H1 (cell line): ENCODE results near the gene TMEM182. TPM values are rescaled to one million over a fixed set of nuclear protein-coding genes. Genes with fewer than 3 reads are reported as not detected.

Source experiments
- GABPA ChIP-seq: IDR thresholded peaks from 2 replicates; pipeline ENCODE4 v1.6.1; 2011; ENCODE audit warnings: mild to moderate bottlenecking, low read length, moderate library complexity, borderline replicate concordance; ENCODE audit not compliant: insufficient read depth
- RNF2 ChIP-seq: fragments of 200-900, 300-1000 bp; sonication (generic); IDR thresholded peaks from 2 replicates; pipeline ENCODE4 v1.7.1; 2016; ENCODE audit warnings: borderline replicate concordance, low read depth, mild to moderate bottlenecking, antibody characterized with exemption, low read length; ENCODE audit not compliant: poor library complexity, severe bottlenecking; ENCODE audit errors: missing control alignments
- polyA plus RNA-seq, 7 experiments: library from polyadenylated mRNA; depleted of rRNA in 3 of 7; stranded (reverse) in 5 of 7; unstranded in 2 of 7; fragments of >200 nt in 5 of 7; fragments of 200-250 nt in 2 of 7; gene quantifications; 1 replicate in 5 of 7; 2 replicates in 1 of 7; 4 replicates in 1 of 7; pipeline versions ENCODE4 v1.2.1 to v1.2.3, GENCODE V29; 2011 to 2013; ENCODE audit warnings: missing spikeins in 2 of 7, mixed read lengths in 2 of 7
- total RNA-seq: library from RNA; stranded (reverse); fragmentation: NEBNext Ultra II Directional; extraction: Animal tissue kit (Norgen Biotek cat#: 25700); gene quantifications from 2 replicates; pipeline ENCODE4 v1.2.1, GENCODE V29; 2021

The TMEM182 gene
- total and polyA plus RNA-seq, 2 of the 8 experiments (the other 6 are each of a cell fraction or from before 2014, with no cell fraction given) = 3.1 to 4.3 TPM

GRCh38 chr2:102852867-102853266, 91.0 kb downstream of the TMEM182 start (continued):
- TF ChIP-seq GABPA (no peak), RNF2 (no peak)

Other genes with a start within 250 kb of the TMEM182 start
- 0.13 and 0.15 TPM in 2 replicates for gene SLC9A2, start 142.5 kb upstream of the TMEM182 start, total RNA-seq
- 0.03 and 0.06 TPM in 2 replicates for gene SLC9A2, start 142.5 kb upstream of the TMEM182 start, polyA plus RNA-seq (2011; rRNA removed)